ENCODE measurements around the gene C1orf35. TPM values are rescaled to one million over a fixed set of nuclear protein-coding genes. Genes with fewer than 3 reads are reported as not detected.

C1orf35 gene
- total and polyA plus RNA-seq, 2 experiments from 2014 or later = 12.3 to 24.6 TPM

DNA sequence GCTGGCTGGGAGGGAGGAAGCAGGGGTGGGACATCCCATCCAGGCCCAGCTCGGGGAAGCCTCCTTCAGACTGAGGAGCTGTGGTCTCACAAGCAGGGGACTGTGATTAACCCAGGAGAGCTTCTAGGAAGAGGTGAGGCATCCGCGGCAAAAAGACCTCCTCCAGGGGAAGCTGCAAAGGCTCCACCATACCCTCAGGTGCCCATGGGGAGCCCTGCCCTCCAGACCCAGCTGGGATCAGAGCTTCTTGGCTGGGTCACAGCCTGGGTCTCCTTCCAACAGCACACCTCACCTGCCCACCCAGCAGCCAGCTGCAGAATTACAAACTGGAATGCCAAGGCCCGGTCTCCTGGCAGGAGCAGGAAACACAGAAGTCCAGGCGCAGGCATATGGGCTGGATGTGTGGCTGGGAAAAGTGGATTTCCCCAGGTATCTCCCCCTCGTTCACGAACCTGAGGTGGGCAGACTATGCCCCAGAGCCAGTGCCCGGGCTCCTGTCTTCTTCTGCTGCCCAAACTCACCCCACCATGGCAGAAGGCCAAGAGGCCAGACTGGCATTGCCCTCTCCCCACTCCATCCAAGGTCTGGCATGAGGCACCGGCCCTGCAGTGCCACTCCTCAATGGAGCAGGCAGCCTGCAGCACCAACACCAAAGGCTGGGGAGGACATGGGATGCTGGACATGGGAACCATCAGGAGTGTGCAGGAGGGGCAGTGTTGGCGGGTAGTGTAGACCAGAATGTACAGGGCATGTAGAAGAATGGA is 36.1 kb downstream of the C1orf35 start:
- no peak for DNase-seq (ENCODE audit: low spot score)
- no peaks in the 10 kb centered on the region for H3K9me3 ChIP-seq (ENCODE audit: low read depth)
- H2AFZ ChIP-seq = no peak overlapping the region
- H3K4me2 ChIP-seq = no peak overlapping the region
- H3K4me1 ChIP-seq (ENCODE audit: insufficient read depth) = no peaks in the 10 kb centered on the region
- no peak overlapping the region for H3K27ac ChIP-seq
- no peaks in the 10 kb centered on the region for H3K9me2 ChIP-seq (replicated peaks; ENCODE audit: insufficient read depth)
- no peaks in the 10 kb centered on the region for H3K79me2 ChIP-seq
- TF ChIP-seq EZH2phosphoT487 (IDR thresholded peaks at IDR 0.05; ENCODE audit: low read depth, severe bottlenecking, unreplicated experiment) (no peak), EZH2 (IDR thresholded peaks at IDR 0.05; ENCODE audit: borderline replicate concordance) (no peak)
- TF ChIP-seq, protein P1, sequence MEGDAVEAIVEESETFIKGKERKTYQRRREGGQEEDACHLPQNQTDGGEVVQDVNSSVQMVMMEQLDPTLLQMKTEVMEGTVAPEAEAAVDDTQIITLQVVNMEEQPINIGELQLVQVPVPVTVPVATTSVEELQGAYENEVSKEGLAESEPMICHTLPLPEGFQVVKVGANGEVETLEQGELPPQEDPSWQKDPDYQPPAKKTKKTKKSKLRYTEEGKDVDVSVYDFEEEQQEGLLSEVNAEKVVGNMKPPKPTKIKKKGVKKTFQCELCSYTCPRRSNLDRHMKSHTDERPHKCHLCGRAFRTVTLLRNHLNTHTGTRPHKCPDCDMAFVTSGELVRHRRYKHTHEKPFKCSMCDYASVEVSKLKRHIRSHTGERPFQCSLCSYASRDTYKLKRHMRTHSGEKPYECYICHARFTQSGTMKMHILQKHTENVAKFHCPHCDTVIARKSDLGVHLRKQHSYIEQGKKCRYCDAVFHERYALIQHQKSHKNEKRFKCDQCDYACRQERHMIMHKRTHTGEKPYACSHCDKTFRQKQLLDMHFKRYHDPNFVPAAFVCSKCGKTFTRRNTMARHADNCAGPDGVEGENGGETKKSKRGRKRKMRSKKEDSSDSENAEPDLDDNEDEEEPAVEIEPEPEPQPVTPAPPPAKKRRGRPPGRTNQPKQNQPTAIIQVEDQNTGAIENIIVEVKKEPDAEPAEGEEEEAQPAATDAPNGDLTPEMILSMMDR (IDR thresholded peaks at IDR 0.05; ENCODE audit: poor library complexity) = no peak
- no peak overlapping the region for H3K4me3 ChIP-seq
- H3K36me3 ChIP-seq (replicated peaks; ENCODE audit: insufficient read depth, low read depth) = no peaks in the 10 kb centered on the region
- no peaks in the 10 kb centered on the region for H4K20me1 ChIP-seq (ENCODE audit: insufficient read depth, poor library complexity, severe bottlenecking)
- WGBS (ENCODE audit: low lambda C conversion rate, missing lambda C conversion rate) = 71% methylated on average over 10 of the region's 10 CpGs
- peaks cover 22% of the 10 kb centered on the region for H3K27me3 ChIP-seq

DNA sequence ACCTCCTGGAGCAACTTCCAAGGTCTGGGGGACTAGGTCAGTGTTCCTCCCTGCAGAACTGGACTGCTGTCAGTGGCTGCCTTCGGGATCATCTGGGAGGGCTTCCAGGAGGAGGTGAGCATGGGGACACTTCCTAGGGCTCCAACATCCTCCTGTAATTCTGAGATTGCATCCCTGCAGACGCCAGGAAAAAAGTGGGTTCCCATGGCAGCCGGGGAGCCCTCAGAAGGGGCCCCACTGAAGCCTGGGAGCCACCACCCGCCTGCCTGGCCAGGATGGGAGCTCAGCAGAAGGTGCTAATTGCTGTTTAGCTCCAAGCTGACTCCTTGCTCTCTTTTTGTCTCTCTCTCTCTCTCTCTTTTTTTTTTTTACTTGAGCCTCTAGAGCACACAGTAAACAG is 36.7 kb downstream of the C1orf35 start:
- Histone ChIP-seq H3K36me3 (replicated peaks; ENCODE audit: insufficient read depth, low read depth) (no peaks in the 10 kb centered on the region), H3K79me2 (no peaks in the 10 kb centered on the region), H3K27me3 (peaks cover 28% of the 10 kb centered on the region), H3K4me1 (ENCODE audit: insufficient read depth) (no peaks in the 10 kb centered on the region), H3K4me2 (no peak overlapping the region), H2AFZ (no peak overlapping the region), H3K4me3 (no peak overlapping the region), H3K27ac (no peak overlapping the region), H3K9me2 (replicated peaks; ENCODE audit: insufficient read depth) (no peaks in the 10 kb centered on the region), H4K20me1 (ENCODE audit: insufficient read depth, poor library complexity, severe bottlenecking) (no peaks in the 10 kb centered on the region), H3K9me3 (ENCODE audit: low read depth) (no peaks in the 10 kb centered on the region)
- 45% methylated on average over 4 of the region's 4 CpGs for WGBS (ENCODE audit: low lambda C conversion rate, missing lambda C conversion rate)
- no peak for DNase-seq (ENCODE audit: low spot score)
- TF ChIP-seq EZH2 (IDR thresholded peaks at IDR 0.05; ENCODE audit: borderline replicate concordance) = no peak
- TF ChIP-seq, protein P1 (IDR thresholded peaks at IDR 0.05; ENCODE audit: poor library complexity) = no peak

DNA sequence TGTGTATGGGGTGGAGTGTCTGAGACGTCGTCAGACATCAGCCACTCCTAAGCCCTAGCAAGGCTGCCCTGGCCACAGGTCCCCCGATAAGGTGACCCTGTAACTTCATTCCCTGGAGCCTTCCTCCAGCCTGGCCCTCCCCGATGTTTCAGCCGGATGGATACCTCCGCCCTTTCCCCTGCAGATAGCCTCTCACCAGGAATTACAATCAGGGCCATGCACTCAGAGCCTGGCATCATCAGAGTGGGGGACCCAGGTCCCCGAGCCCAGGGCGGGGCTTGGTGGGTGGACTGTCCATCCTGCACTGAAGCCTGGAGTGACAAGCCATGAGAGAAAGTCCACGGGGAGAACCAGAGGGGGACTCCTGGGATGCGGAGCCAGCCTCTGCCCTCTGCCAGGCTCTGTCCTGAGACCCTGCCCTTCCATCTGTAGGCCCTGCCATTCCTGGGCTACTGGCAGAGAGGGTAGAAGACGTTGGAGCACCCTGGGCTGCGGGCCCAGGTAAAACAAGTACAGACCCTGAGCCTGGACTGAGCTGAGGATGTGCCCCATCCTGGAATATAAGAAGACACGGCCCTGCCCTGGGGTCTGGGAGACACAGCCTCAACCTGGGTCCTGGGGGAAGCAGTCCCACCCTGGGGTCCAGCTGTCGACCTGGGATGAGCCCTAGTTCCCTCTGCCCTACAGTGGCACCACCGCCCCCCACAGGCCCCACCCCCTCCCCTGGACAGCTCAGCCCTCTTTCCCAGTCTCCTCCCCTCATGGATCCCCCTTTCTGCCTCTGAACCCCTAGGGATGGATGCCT is 37.4 kb downstream of the C1orf35 start:
- H3K4me2 ChIP-seq = no peak overlapping the region
- no peak overlapping the region for H2AFZ ChIP-seq
- no peaks in the 10 kb centered on the region for H3K9me3 ChIP-seq (ENCODE audit: low read depth)
- no peak for TF ChIP-seq EZH2phosphoT487 (IDR thresholded peaks at IDR 0.05; ENCODE audit: low read depth, severe bottlenecking, unreplicated experiment)
- TF ChIP-seq, protein P1 (IDR thresholded peaks at IDR 0.05; ENCODE audit: poor library complexity) = no peak
- TF ChIP-seq EZH2 (IDR thresholded peaks at IDR 0.05; ENCODE audit: borderline replicate concordance) = no peak
- no peaks in the 10 kb centered on the region for H3K9me2 ChIP-seq (replicated peaks; ENCODE audit: insufficient read depth)
- H3K27me3 ChIP-seq = peaks cover 30% of the 10 kb centered on the region
- H3K36me3 ChIP-seq (replicated peaks; ENCODE audit: insufficient read depth, low read depth) = no peaks in the 10 kb centered on the region
- DNase-seq (ENCODE audit: low spot score) = no peak
- no peaks in the 10 kb centered on the region for H3K4me1 ChIP-seq (ENCODE audit: insufficient read depth)
- 86% methylated on average over 13 of the region's 15 CpGs for WGBS (ENCODE audit: low lambda C conversion rate, missing lambda C conversion rate)
- H4K20me1 ChIP-seq (ENCODE audit: insufficient read depth, poor library complexity, severe bottlenecking) = no peaks in the 10 kb centered on the region
- no peak overlapping the region for H3K4me3 ChIP-seq
- H3K27ac ChIP-seq = no peak overlapping the region
- H3K79me2 ChIP-seq = no peaks in the 10 kb centered on the region

All from hepatocyte (in vitro differentiated cells).